IPS DF 4.7 (cell line): Measurements from ENCODE around the gene MKRN2.

ENCODE experiments used
- DNase-seq: peaks from one replicate; pipeline ENCODE4 v3.0.0-alpha.2; 2013; ENCODE audit warnings: low spot score; ENCODE audit errors: extremely low read depth

Gene MKRN2

DNA sequence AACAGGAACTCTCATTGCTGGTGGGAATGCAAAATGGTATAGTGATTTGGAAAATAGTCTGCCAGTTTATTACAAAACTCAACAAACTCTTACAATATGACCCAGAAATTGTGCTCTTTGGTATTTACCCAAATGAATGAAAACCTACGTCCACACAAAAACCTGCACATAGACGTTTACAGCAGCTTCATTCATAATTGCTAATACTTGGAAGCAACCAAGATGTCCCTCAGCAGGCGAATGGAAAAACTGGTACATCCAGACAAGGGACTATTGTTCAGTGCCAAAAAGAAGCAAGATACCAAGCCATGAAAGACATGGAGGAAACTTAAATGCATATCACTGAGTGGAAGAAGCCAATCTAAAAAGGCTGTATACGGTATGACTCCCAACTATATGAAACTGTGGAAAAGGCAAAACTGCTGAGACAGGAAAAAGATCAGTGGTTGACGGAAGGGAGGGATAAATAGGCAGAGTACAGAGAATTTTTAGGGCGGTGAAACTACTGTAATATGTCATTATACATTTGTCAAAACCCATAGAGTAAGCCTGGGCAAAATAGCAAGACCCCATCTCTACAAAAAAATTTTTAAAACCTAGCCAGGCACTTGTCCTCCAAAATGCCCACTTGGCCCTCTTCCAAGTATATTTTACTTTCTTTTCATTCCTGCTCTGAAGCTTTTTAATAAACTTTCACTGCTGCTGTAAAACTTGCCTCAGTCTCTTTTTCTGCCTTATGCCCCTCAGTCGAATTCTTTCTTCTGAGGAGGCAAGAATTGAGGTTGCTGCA is 6.7 kb upstream of the MKRN2 start:
- no peak for DNase-seq

DNA sequence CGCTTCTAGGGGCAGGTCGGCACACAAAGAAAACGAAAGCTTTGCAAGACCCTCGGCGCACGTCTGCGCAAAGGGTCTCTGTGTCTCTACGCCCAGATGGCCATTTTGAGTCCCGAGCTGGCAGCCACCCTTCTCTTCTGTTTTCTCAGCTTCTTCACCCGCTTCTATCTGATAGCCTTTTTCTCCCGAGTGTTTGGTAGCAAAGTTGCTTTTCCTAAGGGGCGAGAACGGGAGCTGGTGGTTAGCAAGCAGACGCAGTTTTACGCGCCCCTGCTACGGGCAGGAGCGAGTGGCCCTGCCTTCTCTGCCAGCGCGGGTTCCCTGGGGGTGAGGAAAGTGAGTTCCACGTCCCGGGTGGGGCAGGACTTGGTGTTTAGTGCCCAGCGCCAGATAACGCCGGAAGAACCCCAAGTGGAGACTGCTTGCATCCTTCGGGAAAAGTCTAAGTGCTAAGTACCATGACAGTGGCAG is 2.9 kb upstream of the MKRN2 start:
- no peak for DNase-seq

DNA sequence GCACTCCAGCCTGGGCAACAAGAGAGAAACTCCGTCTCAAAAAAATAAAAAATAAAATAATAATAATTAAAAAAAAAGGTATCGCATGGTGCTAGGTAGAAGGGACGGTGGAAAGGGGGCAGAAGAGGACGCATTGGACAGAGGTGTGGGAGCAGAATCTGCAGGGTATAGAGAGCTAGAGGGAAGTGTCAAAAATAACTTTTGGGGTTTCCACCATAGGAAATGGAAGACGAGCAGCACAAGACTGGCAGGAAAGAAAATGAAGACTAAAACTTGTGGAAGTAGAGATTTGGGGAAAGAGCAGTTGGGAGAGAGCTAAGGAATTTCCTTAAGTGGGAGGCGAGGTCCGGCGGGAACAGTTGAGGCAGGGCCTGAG is 585 bp upstream of the MKRN2 start:
- DNase-seq = no peak

DNA sequence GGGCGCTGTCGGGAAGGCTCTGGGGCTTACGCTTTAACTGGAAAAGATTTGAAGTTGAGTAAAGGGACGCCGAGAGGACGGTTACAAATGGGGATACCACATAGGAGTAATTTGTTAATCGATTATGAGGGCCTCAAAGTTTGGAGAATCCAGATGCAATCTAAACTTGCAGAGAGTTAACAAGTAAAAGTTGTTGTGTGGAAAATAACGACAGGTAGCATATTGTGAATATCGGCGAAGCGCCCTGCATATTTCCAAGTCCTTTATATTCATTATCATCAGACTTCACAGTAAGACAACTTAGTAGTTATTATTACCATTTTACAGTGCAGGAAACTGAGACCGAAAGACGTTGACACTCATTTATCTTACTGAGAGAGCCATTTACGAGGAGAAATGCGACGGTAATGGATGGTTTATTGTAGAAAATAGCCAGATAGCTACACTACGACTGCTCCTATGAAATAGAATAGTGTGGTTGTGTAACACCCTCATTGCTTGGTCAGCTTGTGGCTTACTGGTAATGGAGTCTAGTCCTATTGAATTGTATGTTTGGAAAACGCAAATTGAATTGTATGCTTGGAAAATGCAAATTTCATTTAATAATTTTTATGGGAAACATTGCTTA is 700 bp downstream of the MKRN2 start:
- DNase-seq = no peak

DNA sequence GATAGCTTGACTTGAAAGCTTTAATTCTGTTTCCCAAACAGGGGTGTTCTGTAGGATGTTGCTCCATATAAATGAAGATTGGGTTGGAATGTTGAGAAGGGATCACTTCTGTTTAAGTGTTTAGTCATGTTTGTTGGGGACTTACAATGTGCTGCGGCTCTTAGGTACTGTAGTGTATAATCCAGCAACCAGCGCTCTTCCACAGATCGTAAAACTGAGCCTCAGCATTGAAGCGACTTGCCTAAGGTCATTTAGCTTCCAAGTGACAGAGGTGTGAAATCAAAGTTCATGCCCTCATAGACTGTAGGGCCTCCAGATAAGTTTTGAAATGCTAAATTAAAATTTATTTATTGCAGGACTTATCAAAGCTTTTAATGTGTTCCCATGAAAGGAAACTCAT is 1.8 kb downstream of the MKRN2 start:
- DNase-seq = no peak

DNA sequence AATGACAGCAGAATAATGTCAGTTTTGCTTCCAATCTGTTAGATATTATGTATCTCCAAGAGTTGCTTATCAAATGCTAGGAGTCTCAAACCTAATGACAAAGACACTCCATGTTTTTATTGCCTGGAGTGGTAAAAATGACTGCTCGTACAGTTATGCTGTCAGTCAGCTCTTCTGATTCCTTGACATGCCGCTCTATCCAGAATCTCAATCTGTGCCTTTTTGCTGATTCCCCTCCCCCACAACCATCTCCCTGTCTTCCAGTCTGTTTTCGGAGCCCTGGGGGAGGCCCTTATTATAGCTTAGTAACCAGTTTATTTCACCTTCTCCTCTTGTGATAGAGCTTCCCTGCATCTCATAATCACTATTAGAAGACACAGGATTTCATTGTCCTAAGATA is 2.6 kb downstream of the MKRN2 start:
- no peak for DNase-seq

DNA sequence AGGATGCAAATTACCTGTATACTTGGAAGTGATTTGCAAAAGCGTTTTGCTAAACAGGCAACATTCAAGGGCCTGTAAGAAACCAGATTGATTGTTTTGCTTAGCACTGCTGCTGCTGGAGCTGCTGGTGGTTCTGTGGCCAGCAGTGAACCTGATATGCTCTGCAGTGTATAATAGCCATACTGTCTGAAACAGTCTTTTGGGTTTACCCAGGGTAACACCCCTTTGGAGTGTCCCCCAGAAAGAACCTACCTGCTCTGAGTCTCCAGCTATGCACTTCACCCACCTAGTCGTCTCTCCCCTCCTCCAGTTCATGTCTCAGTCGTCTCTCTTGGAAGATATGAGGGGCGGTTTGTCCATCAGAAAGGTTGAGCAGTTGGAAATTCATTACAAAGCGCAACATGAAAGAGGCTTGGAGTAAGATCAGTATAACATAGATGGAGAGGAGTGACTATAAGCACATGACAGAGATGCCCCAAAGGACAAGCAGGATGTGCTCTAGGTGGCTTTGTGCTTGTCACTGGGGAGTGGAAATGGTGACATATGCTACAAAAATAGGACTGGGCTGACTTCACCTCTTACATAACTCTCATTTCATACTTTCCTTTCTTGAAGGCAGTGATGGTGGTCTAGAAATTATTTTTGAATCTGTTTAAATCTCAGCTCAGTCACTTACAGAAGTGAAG is 3.8 kb downstream of the MKRN2 start:
- no peak for DNase-seq

DNA sequence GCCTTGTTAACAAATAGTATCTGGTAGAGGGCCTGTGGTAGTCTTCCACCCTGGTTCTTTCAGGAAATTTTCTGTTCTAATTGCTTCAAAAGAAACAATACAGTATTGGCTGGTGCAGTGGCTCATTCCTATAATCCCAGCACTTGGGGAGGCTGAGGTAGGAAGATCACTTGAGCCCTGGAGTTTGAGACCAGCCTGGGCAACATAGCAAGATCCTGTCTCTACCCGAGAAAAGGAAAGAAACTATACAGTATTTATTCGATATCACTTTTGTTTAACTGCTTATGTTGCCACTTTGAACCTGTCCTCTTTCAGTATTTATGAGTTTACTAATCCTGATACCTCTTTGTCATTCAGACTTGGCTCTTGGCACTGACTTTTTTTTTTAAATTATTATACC is 4.5 kb downstream of the MKRN2 start:
- no peak for DNase-seq

DNA sequence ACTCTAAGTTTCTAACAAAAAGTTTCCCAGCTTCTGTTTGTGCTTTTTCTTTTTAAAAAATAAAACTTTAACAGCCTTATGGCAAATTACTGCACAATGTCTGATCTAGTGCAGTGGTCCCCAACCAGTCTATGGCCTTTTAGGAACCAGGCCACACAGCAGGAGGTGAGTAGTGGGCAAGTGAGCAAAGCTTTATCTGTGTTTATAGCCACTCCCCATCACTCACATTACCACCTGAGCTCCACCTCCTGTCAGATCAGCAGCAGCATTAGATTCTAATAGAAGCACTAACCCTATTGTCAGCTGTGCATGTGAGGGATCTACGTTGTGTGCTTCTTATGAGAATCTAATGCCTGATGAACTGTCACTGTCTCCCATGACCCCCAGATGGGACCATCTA is 5.6 kb downstream of the MKRN2 start:
- no peak for DNase-seq

DNA sequence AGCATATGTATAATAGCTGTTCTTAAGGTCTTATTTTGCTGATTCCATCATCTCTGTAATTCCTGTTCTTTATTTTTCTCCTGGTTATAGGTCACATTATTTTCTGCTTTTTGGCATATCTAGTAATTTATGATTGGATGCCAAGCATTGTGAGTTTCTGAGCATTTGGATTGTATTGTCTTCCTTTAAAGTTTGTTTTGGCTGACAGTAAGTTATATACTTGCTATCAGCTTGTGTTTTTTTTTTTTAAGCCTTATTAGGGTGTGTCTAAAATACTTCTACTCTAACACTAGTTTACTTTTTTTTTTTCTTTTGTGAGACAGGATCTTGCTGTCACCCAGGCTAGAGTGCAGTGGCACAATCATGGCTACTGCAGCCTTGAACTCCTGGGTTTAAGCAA is 10.1 kb downstream of the MKRN2 start:
- no peak for DNase-seq

DNA sequence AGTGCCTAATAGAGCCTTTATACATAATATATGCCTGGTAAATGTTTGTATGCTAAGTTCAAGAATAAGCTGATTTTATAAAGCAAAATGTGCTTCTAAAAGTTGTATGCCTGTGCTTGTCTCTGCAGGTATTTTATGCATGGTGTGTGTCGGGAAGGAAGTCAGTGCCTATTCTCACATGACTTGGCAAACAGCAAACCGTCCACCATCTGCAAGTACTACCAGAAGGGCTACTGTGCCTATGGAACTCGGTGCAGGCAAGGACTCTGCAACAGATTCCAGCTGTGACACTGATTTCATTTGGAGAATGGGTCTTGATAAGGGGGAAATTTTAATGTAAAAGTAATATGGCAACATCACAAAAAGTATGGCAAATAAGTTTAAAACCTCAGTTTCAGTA is 11.9 kb downstream of the MKRN2 start:
- no peak for DNase-seq

DNA sequence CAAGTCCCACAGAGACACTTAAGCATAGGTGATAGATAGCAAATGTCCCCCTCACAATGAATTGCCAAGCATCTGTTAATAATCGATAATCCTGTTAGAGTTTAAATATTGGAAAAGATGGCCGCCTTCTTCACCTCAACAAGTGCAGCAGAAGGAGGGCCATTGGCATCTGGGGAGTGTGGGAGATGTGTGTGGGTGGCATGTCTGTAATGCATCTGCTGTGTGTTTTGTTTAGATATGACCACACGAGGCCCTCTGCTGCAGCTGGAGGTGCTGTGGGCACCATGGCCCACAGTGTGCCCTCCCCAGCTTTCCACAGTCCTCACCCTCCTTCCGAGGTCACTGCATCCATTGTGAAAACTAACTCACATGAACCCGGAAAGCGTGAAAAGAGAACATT is 12.9 kb downstream of the MKRN2 start:
- DNase-seq = no peak

DNA sequence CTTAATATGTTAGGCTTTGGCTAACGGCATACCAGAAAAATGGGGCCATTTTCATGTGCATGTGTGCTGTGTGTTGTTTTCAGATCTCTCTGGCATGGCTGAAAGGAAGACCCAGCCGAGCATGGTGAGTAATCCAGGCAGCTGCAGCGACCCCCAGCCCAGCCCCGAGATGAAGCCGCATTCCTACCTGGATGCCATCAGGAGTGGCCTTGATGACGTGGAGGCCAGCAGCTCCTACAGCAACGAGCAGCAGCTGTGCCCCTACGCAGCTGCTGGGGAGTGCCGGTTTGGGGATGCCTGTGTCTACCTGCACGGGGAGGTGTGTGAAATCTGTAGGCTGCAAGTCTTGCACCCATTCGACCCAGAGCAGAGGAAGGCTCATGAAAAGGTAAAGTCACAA is 15.1 kb downstream of the MKRN2 start:
- no peak for DNase-seq

DNA sequence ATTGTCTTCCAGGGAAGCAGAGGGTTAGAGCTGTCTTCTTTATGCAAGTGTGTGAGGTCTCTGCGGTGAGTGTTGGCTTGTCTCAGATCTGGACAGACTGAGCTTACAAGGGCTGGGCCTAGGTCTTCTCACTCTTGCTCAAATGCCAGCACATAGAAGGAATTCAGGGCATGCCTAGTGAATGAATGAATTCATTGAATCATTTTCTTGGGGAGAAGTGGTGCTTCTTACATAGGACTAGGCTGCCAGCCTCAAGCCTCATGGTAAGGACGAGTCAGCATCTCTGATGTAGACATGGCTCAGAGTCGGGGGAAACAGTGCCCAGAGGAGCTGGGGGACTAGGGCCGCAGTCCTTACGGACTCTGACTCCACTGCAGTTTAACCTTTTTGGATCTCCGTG is 17.2 kb downstream of the MKRN2 start:
- no peak for DNase-seq

DNA sequence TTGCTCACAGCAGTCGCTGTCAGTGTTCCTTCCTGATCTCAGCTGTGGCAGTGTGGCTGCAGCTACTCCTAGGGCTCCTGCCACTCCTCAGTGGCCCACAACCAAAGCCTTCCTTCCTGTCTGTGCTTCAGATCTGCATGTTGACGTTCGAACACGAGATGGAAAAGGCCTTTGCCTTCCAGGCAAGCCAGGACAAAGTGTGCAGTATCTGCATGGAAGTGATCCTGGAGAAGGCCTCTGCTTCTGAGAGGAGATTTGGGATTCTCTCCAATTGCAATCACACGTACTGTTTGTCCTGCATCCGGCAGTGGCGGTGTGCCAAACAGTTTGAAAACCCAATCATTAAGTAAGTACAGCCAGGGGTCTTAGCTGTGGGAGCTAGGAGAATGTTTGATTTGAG is 17.8 kb downstream of the MKRN2 start:
- no peak for DNase-seq

DNA sequence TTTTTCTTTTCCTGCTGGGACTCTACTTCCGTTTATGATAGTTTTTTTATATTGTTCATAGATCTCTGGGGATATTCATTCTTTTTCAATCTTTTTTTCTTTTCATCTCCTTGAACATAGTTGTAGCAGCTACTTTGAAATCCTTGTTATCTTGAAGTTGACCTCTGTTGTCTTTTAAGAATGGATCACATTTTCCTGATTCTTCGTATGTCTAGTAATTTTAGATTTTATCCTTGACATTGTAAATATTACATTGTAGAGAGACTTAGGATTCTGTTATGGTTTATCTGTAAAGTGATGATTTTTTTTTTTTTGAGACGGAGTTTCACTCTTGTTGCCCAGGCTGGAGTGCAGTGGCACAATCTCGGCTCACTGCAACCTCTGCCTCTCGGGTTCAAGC is 20.5 kb downstream of the MKRN2 start:
- DNase-seq = no peak

DNA sequence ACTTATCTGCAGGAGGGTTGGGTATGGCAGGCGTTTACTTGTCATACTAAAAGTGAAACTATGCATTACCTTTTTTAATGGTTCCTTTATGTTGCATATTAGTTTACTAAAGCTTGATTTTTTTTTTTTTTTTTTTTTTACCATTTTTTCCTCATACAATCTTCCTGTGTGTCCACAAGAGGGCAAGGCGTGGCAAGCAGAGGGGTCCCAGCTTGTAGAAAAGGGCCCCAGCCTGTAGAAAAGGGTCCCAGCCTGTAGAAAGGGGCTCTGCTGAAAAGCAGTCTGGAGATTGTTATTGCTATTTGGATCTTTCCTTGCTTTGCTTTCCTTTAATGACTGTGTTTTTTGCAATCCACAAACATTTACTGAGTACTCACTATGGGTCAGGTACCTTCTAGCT is 21.9 kb downstream of the MKRN2 start:
- no peak for DNase-seq

DNA sequence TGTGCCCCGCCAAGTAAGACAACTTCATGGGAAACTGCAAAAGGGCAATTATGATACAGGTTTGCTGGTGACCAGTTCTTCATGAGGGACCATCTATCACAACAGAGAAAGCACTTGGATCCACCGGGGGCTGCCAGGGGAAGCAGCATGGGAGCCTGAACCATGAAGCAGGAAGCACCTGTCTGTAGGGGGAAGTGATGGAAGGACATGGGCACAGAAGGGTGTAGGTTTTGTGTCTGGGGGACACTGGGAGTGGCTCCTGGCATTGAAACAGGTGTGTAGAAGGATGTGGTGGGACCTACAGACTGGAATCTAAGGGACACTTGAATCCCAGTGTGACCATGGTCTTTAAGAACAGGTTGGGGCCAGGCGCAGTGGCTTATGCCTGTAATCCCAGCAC is 22.6 kb downstream of the MKRN2 start:
- DNase-seq = no peak

DNA sequence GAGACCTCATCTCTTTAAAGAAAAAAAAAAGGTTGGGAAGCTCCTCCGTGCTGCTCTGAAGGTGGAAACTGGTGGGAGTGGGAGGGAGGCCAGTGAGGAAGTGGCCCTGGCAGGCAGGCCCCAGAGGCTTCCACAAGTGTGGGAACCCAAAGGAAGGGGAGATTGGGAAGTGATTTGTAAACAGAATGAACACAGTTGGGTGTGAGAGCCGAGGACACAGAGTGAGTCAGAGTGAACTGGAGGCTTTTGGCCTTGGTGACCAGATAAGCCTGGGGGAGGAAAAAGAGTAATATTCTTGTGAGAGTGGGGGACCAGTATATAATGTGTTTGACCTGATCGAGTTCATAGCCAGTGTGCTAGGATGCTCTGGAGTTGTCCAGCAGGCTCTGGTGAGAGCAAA is 23.0 kb downstream of the MKRN2 start:
- no peak for DNase-seq

DNA sequence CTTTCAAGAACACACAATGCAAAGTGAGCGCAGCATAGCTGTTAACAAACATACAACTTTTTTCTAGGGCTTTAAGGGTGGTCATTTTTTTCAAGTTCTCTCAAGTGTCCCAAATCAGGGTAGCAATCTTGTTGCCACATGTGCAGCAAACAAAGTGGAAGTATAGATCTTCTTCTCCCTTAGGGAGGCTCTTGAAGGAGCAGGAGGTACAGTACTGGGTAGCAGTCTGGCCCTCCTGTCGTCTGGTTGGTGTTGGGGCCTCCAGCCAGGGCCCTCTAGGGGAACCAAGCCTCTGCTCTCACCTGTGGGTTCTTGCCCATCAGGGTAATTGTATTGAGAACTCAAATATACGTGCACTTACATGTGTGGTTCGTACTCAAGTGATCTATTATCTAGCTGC is 25.8 kb downstream of the MKRN2 start:
- DNase-seq = no peak

DNA sequence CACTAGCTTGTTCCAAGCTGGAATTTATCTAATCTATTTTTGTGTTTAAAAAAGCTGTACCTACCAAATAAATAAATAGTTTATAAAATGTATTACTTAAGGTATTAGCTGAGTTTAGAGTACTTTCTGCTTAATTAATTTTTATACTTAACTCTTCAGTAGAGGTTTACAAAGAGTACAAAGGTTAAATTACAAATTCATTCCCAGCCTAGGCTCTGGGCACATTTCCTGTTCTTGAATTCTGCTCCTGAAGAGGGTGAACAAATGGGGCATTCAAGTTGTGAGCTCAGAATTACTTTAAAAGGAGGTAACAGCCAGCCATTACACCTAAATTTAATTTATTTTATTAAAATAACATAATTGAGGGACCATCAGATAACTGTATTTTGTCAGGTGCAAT is 26.4 kb downstream of the MKRN2 start:
- DNase-seq = no peak

DNA sequence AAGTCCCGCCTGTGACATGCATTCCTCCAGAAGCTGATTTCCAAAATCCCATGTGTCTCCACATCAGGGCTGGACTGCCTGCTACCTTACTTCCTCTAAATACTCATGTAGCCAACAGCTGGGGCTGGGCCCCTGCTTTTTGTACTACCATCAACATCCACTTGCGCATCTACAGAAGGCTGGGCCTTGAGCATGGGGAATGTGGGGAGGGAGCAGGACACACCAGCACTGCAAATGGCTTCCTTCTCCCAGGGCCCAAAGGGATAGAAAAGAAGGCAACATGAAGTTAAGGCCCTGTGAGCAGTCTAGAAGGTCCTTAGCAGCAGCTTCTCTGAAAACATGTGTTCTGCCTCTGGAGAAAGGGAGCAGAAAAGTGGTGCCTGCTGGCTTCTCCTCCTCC is 27.2 kb downstream of the MKRN2 start:
- no peak for DNase-seq

DNA sequence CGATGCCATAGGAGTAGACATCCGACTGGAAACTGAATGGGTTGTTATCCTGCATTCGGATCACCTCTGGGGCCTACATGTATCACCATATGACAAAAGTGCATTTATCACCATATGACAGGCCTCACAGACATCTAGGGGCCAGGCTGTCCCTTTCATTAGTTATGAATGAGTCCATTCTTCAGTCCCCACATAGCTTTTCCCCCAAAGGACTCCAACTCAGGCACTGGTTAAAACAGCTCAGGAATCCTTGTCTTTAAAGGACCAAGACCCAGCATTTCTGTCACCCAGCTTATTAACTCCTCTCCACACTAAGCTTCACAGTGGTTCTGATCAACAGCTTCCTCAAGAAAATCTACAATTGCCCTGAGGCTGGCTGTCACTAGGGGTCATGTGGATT is 28.3 kb downstream of the MKRN2 start:
- DNase-seq = no peak
